Mesothelial cell of epicardium (in vitro differentiated cells): ENCODE measurements around the gene SOWAHC. TPM values are rescaled to one million over a fixed set of nuclear protein-coding genes. Genes with fewer than 3 reads are reported as not detected.
A peak's percentile ranks its signal among the peaks of the same experiment; 100 is the strongest.

Experiments
- DNase-seq, 2 experiments: peaks; one replicate each; pipeline ENCODE4 v3.0.0; 2021; ENCODE audit warnings: low spot score in 2 of 2; ENCODE audit not compliant: unreplicated experiment in 2 of 2
- H3K27ac Mint-ChIP-seq: 2 replicates; pipeline ENCODE4 v1.8.0; 2021; ENCODE audit warnings: mixed read lengths
- H3K27me3 Mint-ChIP-seq: 2 replicates; pipeline ENCODE4 v1.8.0; 2021; ENCODE audit warnings: low read depth, mixed read lengths
- H3K36me3 Mint-ChIP-seq: 2 replicates; pipeline ENCODE4 v1.8.0; 2021; ENCODE audit warnings: mixed read lengths
- H3K4me1 Mint-ChIP-seq: 2 replicates; pipeline ENCODE4 v1.8.0; 2021; ENCODE audit warnings: mixed read lengths
- H3K4me3 Mint-ChIP-seq: 2 replicates; pipeline ENCODE4 v1.8.0; 2021; ENCODE audit warnings: mild to moderate bottlenecking, moderate library complexity, mixed read lengths
- H3K9me3 Mint-ChIP-seq: 2 replicates; pipeline ENCODE4 v1.8.0; 2021; ENCODE audit warnings: mixed read lengths
- total RNA-seq: library from RNA; stranded (reverse); gene quantifications from 3 replicates; pipeline ENCODE4 v1.2.1, GENCODE V29; 2021
- TF ChIP-seq, protein P1 (sequence below): fragments of 200-600 bp; sonication (generic); IDR thresholded peaks from one replicate; pipeline ENCODE4 v1.5.0; 2021; ENCODE audit warnings: antibody characterized with exemption; ENCODE audit not compliant: unreplicated experiment

Gene SOWAHC
- total RNA-seq, 1 donor from 2014 or later, result 16.0 TPM

DNA sequence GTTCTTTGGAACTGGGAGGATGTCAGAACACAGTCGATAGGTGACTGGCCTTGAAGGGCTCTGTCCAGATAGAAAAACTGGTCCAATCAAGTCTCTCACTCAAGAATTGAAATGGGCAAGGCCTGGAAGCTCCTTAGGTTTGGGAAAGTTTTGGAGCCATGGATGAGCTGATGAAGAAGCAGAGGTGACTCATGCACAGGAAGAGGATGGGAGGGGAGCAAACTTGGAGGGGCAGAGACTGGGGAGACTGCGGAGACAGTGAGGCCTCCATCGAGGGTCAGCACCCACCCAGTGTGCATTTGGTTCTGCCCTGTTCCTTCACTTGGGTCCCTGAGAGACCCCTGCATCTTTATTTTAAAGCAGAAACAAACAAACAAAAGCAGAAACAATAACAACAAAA, 41.1 kb downstream of the SOWAHC start:
- no peak for DNase-seq
- H3K4me3 Mint-ChIP-seq, result no peak overlapping the region
- peaks cover 6% of the 10 kb centered on the region for H3K4me1 Mint-ChIP-seq
- H3K27me3 Mint-ChIP-seq, result no peaks in the 10 kb centered on the region
- TF ChIP-seq, protein P1, sequence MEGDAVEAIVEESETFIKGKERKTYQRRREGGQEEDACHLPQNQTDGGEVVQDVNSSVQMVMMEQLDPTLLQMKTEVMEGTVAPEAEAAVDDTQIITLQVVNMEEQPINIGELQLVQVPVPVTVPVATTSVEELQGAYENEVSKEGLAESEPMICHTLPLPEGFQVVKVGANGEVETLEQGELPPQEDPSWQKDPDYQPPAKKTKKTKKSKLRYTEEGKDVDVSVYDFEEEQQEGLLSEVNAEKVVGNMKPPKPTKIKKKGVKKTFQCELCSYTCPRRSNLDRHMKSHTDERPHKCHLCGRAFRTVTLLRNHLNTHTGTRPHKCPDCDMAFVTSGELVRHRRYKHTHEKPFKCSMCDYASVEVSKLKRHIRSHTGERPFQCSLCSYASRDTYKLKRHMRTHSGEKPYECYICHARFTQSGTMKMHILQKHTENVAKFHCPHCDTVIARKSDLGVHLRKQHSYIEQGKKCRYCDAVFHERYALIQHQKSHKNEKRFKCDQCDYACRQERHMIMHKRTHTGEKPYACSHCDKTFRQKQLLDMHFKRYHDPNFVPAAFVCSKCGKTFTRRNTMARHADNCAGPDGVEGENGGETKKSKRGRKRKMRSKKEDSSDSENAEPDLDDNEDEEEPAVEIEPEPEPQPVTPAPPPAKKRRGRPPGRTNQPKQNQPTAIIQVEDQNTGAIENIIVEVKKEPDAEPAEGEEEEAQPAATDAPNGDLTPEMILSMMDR, result no peak
- H3K36me3 Mint-ChIP-seq, result no peaks in the 10 kb centered on the region
- H3K9me3 Mint-ChIP-seq, result no peaks in the 10 kb centered on the region
- H3K27ac Mint-ChIP-seq, result no peak overlapping the region

DNA sequence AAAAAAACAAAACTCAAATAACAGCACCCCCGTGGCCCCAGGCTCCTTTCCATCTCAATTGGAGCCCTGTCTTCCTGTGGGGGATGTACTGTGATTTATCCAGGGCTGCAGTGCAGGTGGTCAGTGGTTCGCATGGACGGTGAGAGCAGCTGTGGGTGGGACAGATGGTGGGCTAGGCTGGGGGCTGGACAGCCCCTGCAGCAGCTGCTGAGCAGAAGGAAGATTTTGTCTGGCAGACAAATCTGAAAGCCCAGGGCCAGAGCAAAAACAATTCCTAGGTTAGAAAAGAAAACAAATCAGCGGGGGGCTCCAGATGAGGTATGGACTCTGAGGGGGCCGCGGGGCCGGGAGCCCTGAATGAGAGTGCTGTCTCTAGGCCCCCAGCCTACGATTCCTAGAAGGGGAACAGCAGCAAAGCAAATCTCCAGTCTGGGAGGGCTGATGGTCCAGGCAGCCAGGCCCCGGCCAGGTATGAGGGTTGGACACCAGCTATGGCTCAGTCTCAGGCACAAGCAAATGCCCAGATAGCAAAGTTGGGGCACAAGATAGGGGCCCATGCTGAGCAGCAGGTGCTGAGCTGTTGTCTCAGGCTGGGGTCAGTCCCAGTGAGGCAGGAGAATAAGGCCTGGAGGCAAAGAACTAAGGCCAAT, 45.4 kb downstream of the SOWAHC start:
- Mint-ChIP-seq H3K27ac (no peak overlapping the region), H3K4me1 (peaks cover 14% of the 10 kb centered on the region), H3K9me3 (no peaks in the 10 kb centered on the region), H3K36me3 (no peaks in the 10 kb centered on the region), H3K27me3 (no peaks in the 10 kb centered on the region), H3K4me3 (no peak overlapping the region)
- no peak for DNase-seq
- TF ChIP-seq, protein P1, result no peak

DNA sequence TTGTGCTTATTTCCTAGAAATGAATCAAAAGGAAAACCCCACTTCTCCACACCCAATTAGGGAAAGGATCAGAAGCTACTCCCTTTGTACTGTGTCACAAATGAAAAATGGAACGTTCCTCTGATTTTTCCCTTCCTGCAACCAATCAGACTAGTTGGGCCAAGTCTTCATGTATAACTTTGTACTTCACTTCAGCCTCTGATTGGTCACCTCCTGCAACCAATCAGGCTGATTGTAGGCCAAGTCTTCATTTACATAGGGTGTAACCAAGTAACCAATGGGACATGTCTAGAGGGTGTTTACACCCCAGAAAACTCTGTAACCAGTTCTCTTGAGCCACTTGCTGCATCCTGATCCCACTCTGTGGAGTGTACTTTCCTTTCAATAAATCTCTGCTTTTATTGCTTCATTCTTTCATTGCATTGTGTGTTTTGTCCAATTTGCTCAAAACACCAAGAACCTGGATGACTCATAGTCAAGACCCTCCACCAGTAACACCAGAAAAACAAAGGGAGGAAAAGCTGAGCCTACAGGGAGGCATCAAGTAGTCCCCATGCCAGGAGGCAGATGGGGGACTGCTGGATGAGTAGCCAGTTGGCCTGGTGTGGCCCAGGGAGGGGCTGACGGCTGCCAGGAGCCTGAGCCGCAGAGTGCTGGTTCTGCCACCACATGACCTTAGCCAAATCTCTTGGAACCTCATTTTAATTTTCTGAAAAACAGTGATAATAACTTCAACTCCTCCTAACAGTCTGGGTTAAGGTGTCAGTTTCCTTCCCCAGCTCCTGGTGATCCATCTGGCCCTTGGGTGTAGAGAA, 46.1 kb downstream of the SOWAHC start:
- no peak overlapping the region for H3K27ac Mint-ChIP-seq
- no peaks in the 10 kb centered on the region for H3K9me3 Mint-ChIP-seq
- TF ChIP-seq, protein P1, result no peak
- DNase-seq, result no peak
- H3K27me3 Mint-ChIP-seq, result no peaks in the 10 kb centered on the region
- no peak overlapping the region for H3K4me3 Mint-ChIP-seq
- H3K4me1 Mint-ChIP-seq, result peaks cover 13% of the 10 kb centered on the region
- no peaks in the 10 kb centered on the region for H3K36me3 Mint-ChIP-seq

DNA sequence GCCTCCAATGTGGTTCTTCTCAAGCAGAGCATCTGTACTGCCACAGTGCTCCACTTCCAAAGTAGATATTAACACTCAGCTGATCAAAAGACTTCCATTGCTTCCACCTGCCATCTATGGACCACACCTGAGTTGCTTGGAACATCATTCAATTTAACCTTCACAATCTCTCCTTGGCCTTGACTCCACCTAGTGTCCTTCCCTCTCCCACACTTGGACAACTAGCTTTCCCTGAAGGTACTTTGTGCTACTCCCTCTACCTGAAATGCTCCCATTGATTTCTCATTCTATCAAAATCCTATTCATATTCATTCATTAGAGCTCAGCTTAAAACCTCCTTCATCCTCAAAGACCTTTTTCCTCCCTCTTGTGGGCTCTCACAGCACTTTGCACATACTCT, 48.7 kb downstream of the SOWAHC start:
- no peak overlapping the region for H3K27ac Mint-ChIP-seq
- no peaks in the 10 kb centered on the region for H3K36me3 Mint-ChIP-seq
- TF ChIP-seq, protein P1, result no peak
- H3K4me1 Mint-ChIP-seq, result peaks cover 25% of the 10 kb centered on the region
- no peaks in the 10 kb centered on the region for H3K9me3 Mint-ChIP-seq
- H3K4me3 Mint-ChIP-seq, result no peak overlapping the region
- no peaks in the 10 kb centered on the region for H3K27me3 Mint-ChIP-seq
- DNase-seq, result no peak

DNA sequence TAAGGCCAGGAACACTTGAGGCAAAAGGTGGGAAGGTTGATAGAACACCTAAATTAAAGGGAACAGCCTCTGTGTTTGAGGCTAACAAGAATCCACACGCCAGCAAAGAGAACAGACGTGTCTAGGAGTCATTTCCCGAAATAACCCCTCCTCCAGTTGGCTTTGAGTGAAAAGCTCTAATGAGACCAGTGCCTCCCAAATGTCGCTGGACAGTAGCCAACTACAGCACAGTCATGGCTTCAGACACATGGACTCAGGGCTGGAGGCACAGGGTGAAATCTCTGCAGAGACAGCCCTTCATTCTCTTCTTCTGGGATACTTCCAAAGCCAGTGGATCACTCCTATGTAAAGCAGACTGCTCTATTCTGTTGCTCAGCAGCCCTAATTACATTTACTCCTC, 49.6 kb downstream of the SOWAHC start:
- H3K9me3 Mint-ChIP-seq, result no peaks in the 10 kb centered on the region
- H3K4me1 Mint-ChIP-seq, result peaks cover 25% of the 10 kb centered on the region
- no peak for DNase-seq
- H3K4me3 Mint-ChIP-seq, result no peak overlapping the region
- no peaks in the 10 kb centered on the region for H3K36me3 Mint-ChIP-seq
- TF ChIP-seq, protein P1, result no peak
- H3K27me3 Mint-ChIP-seq, result no peaks in the 10 kb centered on the region
- peak overlapping the region; percentile 30 for H3K27ac Mint-ChIP-seq
